Left forelimb (tissue), 1 donor: ENCODE data around the gene KLHL25.
"Not testable (repeated sequence)": the region's sequence is repeated elsewhere in the genome, so short reads cannot be mapped to it uniquely, and the experiment has no call there.

Experiments used
- DNase-seq: peaks from one replicate; pipeline ENCODE4 v3.0.0-alpha.2; 2018; ENCODE audit warnings: low spot score

Gene KLHL25

GRCh38 chr15:85804481-85805170 lies 9.9 kb upstream of the KLHL25 start:
- no peak for DNase-seq

DNA sequence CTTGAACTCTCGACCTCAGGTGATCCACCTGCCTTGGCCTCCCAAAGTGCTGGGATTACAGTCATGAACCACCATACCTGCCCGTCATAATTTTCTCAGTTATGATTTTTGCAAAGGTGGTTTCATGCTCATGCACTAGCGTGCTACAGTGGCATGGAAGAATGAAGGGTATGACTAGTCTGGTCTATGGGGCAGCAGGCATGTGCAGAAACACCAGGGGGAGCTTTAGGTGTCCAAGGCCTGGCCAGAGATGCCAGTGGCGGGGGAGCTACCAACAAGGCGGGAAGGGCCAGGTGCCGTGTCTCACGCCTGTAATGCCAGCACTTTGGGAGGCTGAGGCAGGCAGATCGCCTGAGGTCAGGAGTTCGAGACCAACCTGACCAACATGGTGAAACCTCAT lies 7.9 kb upstream of the KLHL25 start:
- not testable (repeated sequence) for DNase-seq

- DNase-seq: no peak
Observed at GRCh38 chr15:85800478-85801123, 5.9 kb upstream of the KLHL25 start.

DNA sequence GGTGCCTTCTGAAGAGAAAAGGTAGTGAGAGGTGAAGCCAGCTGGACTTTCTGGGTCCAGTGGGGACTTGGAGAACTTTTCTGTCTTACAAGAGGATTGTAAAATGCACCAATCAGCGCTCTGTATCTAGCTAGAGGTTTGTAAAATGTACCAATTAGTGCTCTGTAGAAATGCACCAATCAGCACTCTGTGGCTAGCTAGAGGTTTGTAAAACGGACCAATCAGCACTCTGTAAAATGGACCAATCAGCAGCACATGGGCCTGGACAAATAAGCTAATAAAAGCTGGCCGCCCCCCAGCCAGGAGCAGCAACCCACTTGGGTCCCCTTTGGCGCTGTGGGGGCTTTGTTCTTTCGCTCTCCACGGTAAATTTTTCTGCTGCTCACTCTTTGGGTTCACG lies 1.6 kb upstream of the KLHL25 start:
- not testable (repeated sequence) for DNase-seq

GRCh38 chr15:85795337-85796305 lies 896 bp upstream of the KLHL25 start:
- DNase-seq: no peak

- peak; percentile 76 for DNase-seq
Observed at GRCh38 chr15:85793641-85794597, 806 bp downstream of the KLHL25 start.

DNA sequence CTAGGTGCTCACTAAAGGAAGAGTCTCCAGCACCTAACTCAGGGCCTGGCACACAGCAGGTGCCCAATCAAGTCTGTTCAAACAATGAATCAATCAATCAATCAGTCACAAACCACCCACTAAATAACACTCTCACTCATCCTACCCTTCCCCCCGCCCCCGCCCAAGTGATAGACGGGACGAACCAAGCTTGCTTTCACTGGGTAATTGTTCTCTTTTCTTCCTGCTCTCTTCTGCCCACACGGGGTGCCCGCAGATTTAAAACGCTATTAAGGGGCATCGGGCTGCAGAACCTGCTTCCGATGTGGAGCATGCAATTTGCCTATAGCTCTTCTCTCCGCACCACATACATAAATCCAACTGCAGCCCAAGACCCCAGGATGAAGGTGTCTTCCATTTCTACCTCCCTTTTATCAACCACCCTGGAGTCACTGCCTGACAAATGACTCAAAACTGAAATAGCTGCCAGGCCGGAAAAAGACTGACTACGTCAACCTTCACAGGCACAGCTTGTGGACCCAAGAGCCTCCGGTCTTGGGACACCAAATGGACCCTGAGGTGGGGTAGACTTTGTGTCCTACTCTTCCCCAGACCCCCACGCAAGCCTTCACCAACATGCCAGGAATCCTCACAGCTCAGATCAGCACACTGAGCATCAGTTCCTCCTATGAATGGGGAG lies 1.7 kb downstream of the KLHL25 start:
- no peak for DNase-seq

- no peak for DNase-seq
Observed at GRCh38 chr15:85792102-85792731, 2.5 kb downstream of the KLHL25 start.

- no peak for DNase-seq
Observed at GRCh38 chr15:85789496-85789875, 5.2 kb downstream of the KLHL25 start.

DNA sequence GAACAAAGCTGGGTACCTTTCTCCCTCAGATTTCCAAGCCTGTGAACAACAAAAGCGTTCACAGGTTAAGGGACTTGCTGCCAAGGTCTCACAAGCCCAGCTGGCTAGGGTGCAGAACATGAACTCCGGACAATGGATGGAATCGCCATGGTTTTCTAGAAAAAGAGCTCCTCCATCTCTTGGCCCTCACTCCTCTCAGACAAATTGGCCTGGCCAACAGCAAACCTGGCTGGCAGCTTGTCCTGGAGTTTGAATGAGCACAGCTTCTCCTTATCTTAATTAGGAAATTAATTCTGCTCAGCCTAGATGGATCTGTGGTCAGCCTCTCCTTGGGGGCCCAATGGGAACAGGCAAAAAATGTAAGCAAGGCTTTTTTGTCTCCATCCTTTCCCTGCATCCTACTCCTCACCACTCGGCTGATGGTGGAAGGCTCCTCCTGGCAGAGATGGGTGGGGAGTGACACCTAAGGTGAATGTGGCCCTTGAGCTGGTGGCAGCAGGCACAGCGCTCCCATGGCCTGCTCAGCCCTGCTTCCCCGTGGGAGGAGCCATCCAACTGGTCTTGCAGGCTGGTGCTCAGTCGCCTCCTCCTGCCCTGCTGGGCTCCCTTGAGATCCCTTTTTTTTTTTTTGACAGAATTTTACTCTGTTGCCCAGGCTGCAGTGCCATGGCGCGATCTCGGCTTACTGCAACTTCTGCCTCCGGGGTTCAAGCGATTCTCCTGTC lies 5.8 kb downstream of the KLHL25 start:
- no peak for DNase-seq

DNA sequence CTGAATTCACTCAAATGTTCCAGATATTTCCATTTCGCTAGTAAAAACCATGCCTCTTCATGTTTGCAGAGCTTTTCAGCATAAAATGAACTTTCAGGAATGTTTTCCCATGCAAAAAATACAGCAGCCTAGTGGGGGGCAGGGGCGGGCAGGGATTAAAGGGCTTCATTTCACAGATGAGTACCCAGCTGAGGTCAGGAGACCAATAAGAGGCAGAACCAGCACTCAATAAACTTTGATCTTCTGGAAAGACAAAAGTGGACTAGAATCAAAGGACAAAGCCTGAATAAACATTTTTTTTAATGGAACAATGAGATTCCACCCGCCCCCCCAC lies 8.0 kb downstream of the KLHL25 start:
- DNase-seq: no peak

DNA sequence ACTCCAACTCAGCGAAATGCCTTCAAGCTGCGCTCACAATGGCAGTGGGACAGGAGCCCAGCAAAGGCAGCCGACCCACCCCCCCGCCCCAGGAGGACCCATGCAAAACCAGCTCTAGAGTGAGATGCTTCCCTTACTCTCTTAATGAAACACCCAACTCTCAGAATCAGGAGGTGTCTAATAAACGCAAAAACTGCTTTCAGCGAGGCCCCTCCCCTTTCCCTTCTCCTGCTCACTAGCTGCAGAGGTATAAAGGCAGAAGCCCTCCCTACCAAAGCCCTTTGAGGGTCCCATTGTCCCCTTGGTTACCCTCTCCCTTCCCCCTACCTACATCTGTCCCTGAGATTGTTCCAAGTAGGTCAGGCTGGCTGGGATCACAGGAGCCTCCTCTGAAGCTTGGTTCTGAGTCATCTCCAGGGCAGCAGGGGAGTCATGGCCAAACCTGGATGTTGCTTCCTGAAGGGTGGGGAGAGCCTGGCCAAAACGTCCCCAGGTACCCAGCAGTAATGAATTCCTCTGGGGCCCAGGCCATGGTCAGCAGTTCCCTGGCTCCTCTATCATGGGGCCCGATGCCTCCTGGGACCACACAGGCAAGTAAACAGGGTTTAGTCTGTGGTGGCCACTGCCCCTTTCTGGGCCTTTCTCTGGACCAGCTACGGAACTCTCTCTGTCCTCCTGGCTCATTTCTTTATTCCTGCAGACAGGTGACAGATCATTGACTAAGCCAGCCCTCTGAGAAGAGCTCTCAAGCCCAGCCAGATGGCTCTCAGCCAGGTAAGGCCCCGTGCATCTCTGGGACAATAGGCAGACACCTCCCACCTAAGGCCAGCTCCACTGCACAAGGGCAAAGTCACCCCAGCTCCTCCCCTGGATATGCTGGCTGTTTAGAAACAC lies 8.6 kb downstream of the KLHL25 start:
- DNase-seq: no peak

DNA sequence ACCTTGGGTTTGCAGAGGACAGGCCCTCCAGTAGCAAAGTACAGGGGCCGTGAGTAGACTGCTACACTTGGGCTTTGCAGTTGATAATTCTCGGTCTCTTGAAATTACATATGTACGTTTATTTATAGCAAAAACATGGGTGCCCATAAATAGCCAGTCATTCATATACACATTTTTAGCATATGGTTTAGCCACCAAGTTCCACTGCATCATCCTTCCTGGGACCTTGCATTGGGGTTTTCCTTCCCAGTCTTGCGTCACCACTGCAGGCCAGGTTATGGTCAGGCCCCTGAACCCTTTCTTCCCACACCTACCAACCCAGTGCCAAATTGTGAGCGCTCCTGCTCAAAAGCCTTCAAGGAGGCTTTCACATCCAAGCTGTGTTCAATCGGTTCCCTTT lies 12.7 kb downstream of the KLHL25 start:
- no peak for DNase-seq

GRCh38 chr15:85781099-85781498 lies 13.6 kb downstream of the KLHL25 start:
- no peak for DNase-seq

- DNase-seq: no peak
Observed at GRCh38 chr15:85780225-85780985, 14.3 kb downstream of the KLHL25 start.

- no peak for DNase-seq
Observed at GRCh38 chr15:85779249-85779648, 15.5 kb downstream of the KLHL25 start.

- DNase-seq: no peak
Observed at GRCh38 chr15:85778107-85778776, 16.5 kb downstream of the KLHL25 start.
